GM21576 (cell line): ENCODE results near the gene RGS5.

Experiments
- ATAC-seq: cut with Tn5 transposase; IDR thresholded peaks from one replicate; pipeline ENCODE4 v1.9.1; 2021; ENCODE audit warnings: mild to moderate bottlenecking, moderate library complexity; ENCODE audit not compliant: unreplicated experiment

RGS5 gene

DNA sequence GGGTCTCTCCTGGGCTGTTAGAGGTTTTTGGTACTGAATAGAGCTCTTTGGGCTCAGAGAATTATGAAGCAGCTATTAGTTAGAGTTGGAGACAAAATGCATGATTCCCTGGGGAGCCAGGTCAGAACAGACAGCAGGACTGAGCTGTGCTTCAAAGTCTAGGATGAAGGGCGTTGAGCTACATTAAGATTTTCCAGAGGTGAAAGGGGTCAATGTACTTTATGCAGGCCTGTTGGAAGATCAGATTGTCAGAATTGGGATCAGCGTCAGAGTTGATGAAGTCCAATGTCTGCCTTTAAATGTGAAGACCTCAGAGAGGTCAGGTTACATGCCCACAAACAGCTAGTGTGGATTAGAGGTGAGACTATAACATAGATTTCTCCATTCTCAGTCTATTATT is 53.8 kb downstream of the RGS5 start:
- ATAC-seq = no peak

DNA sequence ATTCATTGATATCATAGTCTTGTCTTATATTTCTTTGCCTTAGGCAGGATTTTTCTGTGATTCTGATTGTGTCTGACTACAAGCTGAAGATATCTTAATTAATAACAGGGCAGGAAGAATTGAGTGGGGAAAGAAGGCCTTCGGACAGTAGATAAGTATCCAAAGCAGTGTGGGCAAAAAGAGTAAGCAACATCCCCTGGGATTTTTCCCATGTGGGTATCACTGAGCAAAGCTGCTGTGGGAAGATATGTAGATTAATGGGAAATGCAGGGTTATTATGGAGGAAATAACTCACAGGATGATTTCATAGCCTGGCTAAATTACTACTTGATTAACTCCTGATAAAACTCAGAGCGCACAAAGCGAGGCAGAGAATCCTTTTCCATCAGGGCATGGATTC is 55.7 kb downstream of the RGS5 start:
- ATAC-seq = no peak

DNA sequence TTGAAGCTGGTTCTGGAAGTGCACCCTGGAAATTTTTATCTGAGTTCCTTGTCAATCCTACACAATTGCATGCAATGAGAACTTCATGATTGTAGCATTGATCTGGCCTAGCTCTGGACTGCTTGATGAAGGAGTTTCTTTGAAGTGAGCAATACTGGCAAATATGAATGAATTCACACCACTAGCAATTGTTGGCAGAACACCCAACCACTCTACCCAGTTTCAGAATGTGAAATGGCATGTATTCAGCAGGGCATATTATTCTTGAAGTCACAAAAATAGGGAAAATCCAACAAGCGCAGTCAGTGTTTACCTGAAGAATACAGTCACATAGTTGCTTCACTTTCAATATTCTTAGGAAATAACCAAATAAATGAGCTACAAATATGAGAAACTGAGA is 57.3 kb downstream of the RGS5 start:
- ATAC-seq = no peak

DNA sequence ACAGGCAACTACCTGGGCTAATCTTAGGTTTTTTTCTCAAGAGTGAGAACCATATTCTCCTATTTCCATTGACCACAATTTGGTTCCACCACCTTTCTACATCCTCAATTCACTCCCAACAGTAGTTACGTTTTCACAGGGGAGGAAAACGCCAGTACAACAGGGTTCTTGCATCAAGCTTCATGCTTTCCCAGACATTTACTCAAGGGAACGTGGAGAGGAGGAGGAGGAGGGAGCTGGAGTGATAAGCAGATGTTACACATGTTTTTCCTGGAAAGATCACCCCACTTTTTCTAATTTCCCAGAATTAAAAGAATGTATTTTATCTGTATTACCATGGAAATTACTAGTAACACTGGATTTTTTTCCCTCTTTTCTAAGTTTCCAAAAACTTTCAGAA is 58.3 kb downstream of the RGS5 start:
- ATAC-seq = no peak

DNA sequence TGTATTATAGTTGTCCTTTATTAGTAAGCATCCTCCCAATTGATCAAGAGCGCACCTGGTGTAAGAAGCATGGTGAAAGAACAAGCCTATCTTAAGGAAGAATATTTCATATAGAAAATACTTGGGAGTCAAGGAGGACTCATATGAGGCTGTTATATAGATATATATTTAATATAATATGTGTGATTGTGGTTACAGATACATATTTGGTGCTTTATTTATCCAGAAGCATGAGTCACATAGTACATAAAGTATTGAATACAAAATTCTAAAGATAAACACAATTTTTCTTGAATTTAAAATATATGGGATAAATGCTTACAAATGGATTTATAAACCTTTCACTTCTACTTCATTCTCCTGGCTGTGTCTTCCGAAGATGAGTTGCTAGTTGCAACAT is 60.6 kb downstream of the RGS5 start:
- ATAC-seq = no peak

DNA sequence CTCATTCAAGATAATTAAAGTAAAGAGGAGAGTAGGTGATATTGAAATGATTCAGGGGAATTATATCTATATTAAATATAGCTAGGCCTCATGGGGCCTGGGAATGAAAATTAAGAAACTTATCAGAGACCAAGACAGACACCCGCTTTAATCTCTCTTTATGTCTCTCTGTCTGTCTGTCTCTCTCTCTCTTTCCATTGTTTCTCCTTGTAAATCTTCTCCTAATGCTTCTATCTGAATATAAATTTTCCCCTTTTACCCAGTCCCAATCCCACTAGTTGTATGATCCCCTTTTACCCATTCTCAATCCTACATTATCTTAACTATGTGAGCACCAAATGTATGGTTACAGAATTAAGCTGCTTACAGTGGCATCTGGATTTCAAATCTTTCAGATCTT is 61.2 kb downstream of the RGS5 start:
- no peak for ATAC-seq

- no peak for ATAC-seq
These were observed 65.0 kb downstream of the RGS5 start for GRCh38 chr1:163137556-163138265.

DNA sequence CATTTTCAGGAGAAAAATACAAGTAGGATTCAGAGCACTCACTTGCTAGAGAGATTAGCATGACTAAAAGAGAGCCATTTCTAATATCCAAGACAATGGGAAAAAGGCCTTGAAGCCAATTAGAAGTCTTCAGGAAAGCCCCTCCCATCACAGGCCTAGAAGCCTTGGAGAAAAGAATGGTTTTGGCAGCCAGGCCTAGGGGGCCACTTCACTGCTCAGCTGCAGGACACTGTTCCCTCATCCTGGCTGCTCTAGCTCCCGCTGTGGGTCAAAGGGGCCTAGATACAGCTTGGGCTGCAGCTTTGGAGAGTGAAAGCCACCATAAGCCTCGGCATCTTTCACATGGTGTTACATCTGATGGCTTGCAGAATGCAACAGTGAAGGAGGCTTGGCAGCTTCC is 70.7 kb downstream of the RGS5 start:
- ATAC-seq = no peak

GRCh38 chr1:163130225-163130856 is 72.4 kb downstream of the RGS5 start:
- no peak for ATAC-seq

GRCh38 chr1:163128282-163128681 is 74.4 kb downstream of the RGS5 start:
- ATAC-seq = no peak

- ATAC-seq = no peak
These were observed 77.9 kb downstream of the RGS5 start for GRCh38 chr1:163124812-163125211.

DNA sequence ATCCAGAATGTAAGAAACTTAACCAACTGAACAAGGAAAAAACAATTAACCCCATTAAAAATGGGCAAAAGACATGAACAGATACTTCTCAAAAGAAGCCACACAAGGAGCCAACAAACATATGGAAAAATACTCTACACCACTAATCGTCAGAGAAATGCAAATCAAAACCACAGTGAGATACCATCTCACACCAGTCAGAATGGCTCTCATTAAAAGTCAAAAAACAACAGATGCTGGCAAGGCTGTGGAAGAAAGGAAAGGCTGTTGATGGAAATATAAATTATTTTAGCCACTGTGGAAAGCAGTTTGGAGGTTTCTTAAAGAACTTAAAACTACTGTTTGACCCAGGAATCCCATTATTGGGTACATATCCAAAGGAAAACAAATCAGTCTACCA is 82.3 kb downstream of the RGS5 start:
- ATAC-seq = no peak

DNA sequence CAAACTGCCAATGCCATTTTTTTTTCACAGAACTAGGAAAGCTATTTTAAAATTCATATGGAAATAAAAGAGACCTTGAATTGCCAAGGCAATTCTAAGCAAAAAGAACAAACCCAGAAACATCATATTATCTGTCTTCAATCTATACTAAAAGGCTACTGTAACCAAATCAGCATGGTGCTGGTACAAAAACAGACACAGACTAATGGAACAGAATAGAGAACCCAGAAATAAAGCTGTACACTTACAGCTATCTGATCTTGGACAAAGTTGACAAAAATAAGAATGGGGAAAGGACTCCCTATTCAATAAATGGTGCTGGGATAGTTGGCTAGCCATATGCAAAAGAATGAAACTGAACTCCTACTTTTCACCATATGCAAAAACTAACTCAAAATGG is 83.0 kb downstream of the RGS5 start:
- ATAC-seq = no peak

GRCh38 chr1:163115887-163116286 is 86.8 kb downstream of the RGS5 start:
- ATAC-seq = no peak

DNA sequence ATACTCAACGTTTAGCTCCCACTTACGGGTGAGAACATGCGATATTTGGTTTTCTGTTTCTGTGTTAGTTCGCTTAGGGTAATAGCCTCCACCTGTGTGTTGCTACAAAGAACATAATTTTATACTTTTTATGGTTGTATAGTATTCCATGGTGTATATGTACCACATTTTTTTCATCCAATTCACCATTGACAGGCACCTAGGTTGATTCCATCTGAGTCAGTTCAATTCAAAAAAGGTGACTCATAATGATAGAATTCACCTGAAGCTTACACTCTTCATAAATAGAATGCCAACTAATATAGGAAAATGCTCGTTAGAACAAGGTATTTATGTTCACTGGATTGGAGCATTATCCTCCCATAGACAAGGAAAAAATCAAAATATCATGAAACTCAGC is 95.1 kb downstream of the RGS5 start:
- ATAC-seq = no peak

DNA sequence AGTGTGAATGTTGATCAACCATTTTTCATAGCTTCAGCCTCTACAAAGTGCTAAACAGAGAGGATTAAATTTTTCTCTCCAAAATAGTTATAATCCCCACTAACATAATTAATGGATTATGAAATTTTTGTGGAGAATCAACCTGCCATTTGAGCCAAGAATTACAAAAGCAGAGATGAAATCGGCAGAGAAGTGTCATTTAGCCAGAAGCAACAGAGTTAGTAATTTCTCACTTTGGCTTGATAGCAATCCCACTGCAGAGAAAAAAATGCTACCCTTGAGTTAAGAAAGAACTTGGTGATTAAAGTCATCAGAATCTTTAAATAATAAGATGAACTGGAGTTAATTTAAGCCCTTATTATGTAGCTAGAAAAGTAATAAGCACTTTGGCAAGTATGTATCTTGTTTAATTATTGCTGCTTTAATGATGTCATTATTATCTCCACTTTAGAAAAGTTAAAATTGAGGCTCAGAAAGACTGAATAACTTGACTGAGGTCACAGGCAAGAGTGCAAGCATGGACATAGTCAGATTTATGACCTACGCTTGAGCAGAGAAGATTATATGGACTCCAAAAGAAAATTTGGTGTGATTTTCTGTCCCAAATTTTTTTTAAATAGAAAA is 96.2 kb downstream of the RGS5 start:
- no peak for ATAC-seq

DNA sequence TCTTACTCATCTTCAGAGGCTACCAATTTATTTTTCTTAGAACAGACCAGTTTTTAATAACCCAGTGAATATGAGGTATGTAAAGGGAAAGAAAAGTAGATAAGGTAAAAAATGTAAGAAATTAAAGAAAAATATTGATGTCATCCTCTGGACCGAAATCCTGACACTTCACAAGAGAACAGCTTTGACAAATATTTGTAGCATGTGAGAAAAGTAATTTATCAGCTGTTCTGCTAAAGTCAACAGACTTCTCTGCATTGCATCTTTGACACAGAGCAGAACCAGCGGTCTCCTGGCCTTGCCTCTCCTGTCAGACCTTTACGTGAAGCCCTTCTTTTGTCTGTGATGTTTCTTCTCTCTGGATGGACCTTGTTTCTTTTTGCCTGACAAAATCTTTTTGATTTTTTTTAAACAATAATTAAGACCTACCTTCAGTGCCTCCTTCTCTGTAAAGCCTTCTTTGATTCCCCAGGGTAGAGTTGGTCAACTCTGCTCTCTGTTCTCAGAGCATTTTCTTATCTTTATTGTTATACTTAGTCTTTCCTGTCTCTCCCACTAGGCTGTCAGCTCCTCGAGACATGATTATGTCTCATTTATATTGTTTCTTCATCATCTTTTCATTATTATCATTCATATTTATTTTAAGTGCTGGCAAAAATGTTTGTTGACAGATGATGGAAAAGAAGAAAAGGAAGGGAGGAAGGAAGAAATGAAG is 98.2 kb downstream of the RGS5 start:
- ATAC-seq = no peak

- no peak for ATAC-seq
These were observed 100.1 kb downstream of the RGS5 start for GRCh38 chr1:163102590-163102989.

DNA sequence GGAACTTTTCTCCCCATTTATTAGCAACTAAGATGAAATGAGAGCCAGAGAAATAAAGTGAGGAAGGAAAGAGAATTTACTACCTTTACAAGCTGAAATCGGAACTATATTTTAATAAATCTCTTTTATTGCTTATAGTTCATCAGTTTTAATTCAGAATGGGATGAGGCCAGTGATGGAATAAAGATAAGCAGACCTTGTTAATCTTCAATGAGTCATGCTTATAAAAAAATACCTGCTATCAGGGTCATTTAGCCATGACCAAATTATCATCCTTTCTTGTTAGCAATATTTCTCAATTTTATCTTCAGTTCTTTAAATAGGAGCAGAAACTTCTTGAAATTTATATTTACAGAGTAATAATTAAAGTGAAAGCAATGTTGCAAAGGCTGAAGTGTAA is 107.5 kb downstream of the RGS5 start:
- no peak for ATAC-seq

GRCh38 chr1:163094589-163094988 is 108.1 kb downstream of the RGS5 start:
- ATAC-seq = no peak

DNA sequence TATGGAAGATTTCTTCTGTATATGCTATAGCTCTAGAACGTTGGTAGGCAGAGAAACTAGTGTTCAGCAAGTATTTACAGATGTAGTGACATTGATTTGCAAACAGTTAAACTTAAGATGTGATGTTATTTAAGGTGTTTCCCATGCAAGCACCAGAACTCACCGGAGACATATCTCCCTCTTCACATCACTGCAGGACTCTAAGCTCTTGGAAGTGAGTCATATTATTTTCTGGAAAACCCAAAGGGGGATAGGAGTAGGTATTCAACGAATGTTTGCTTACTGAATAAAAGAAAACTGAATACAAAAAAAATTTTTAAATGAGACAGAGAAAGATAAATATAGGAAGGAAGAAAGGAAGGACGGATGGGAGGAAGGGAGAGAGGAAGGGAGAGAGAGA is 108.5 kb downstream of the RGS5 start:
- ATAC-seq = no peak

- no peak for ATAC-seq
These were observed 109.1 kb downstream of the RGS5 start for GRCh38 chr1:163093579-163093978.
